Smooth muscle cell (in vitro differentiated cells): ENCODE results near the gene CLECL1. TPM values are rescaled to one million over a fixed set of nuclear protein-coding genes. Genes with fewer than 3 reads are reported as not detected.
"Not testable (repeated sequence)": the region's sequence is repeated elsewhere in the genome, so short reads cannot be mapped to it uniquely, and the experiment has no call there.

ENCODE experiments used
- DNase-seq: peaks from one replicate; lab custom pipeline; 2025; ENCODE audit not compliant: unreplicated experiment; lab: John Stamatoyannopoulos, UW
- H2AFZ ChIP-seq: fragments of 200-600 bp; sonication (generic); 2 replicates; pipeline ENCODE4 v1.6.0; 2016; ENCODE audit warnings: antibody characterized with exemption, low read depth, mild to moderate bottlenecking
- H3F3A ChIP-seq: fragments of 200-600 bp; sonication (generic); 2 replicates; pipeline ENCODE4 v1.6.0; 2017; ENCODE audit warnings: antibody characterized with exemption, low read depth
- H3K27ac ChIP-seq: fragments of 200-600 bp; sonication (generic); 2 replicates; pipeline ENCODE4 v1.5.1; 2016; ENCODE audit warnings: low read depth, mild to moderate bottlenecking
- H3K27me3 ChIP-seq: fragments of 200-600 bp; sonication (generic); 2 replicates; pipeline ENCODE4 v1.6.1; 2016; ENCODE audit warnings: low read depth, mild to moderate bottlenecking
- H3K36me3 ChIP-seq: fragments of 200-600 bp; sonication (generic); 2 replicates; pipeline ENCODE4 v1.5.1; 2016; ENCODE audit warnings: low read depth
- H3K4me1 ChIP-seq: fragments of 200-600 bp; sonication (generic); 2 replicates; pipeline ENCODE4 v1.5.1; 2016; ENCODE audit warnings: low read depth
- H3K4me2 ChIP-seq: fragments of 200-600 bp; sonication (generic); 2 replicates; pipeline ENCODE4 v1.6.0; 2016; ENCODE audit warnings: mild to moderate bottlenecking
- H3K4me3 ChIP-seq: fragments of 200-600 bp; sonication (generic); 2 replicates; pipeline ENCODE4 v1.5.1; 2016; ENCODE audit warnings: mild to moderate bottlenecking
- H3K79me2 ChIP-seq: fragments of 200-600 bp; sonication (generic); 2 replicates; pipeline ENCODE4 v1.6.0; 2016; ENCODE audit warnings: low read depth, mild to moderate bottlenecking
- H3K9ac ChIP-seq: fragments of 200-600 bp; sonication (generic); 2 replicates; pipeline ENCODE4 v1.6.0; 2016; ENCODE audit warnings: low read depth
- H3K9me3 ChIP-seq: fragments of 200-600 bp; sonication (generic); replicated peaks from 2 replicates; pipeline ENCODE4 v1.5.1; 2016; ENCODE audit warnings: low read depth
- H4K20me1 ChIP-seq: fragments of 200-600 bp; sonication (generic); 2 replicates; pipeline ENCODE4 v1.6.0; 2016; ENCODE audit warnings: low read depth
- WGBS: methylation state at CpG from one replicate; pipeline ENCODE4 v1.1.7; 2016; ENCODE audit warnings: low lambda C conversion rate; 5-methylcytosine and 5-hydroxymethylcytosine counted together
- polyA plus RNA-seq: library from polyadenylated mRNA; unstranded; fragments of >200 nt; fragmentation: Nextera tagmentation; extraction: Ambion mirVana; gene quantifications from 2 replicates; pipeline ENCODE4 v1.2.1, GENCODE V29; 2016
- total RNA-seq: library from RNA; depleted of rRNA; stranded (reverse); fragments of >200 nt; gene quantifications from 2 replicates; pipeline ENCODE4 v1.2.3, GENCODE V29; 2014
- TF ChIP-seq, protein P1 (sequence below): fragments of 200-600 bp; sonication (generic); IDR thresholded peaks from 2 replicates; pipeline ENCODE4 v1.5.1; 2017; ENCODE audit warnings: borderline replicate concordance, mild to moderate bottlenecking, antibody characterized with exemption; ENCODE audit not compliant: insufficient read depth, poor library complexity, severe bottlenecking

Gene CLECL1
- total and polyA plus RNA-seq, 2 experiments from 2014 or later, result not detected

GRCh38 chr12:9707356-9707755, 25.5 kb downstream of the CLECL1 start:
- H3K9me3 ChIP-seq, result no peaks in the 10 kb centered on the region
- TF ChIP-seq, protein P1, sequence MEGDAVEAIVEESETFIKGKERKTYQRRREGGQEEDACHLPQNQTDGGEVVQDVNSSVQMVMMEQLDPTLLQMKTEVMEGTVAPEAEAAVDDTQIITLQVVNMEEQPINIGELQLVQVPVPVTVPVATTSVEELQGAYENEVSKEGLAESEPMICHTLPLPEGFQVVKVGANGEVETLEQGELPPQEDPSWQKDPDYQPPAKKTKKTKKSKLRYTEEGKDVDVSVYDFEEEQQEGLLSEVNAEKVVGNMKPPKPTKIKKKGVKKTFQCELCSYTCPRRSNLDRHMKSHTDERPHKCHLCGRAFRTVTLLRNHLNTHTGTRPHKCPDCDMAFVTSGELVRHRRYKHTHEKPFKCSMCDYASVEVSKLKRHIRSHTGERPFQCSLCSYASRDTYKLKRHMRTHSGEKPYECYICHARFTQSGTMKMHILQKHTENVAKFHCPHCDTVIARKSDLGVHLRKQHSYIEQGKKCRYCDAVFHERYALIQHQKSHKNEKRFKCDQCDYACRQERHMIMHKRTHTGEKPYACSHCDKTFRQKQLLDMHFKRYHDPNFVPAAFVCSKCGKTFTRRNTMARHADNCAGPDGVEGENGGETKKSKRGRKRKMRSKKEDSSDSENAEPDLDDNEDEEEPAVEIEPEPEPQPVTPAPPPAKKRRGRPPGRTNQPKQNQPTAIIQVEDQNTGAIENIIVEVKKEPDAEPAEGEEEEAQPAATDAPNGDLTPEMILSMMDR, result no peak
- H4K20me1 ChIP-seq, result no peaks in the 10 kb centered on the region
- no peak overlapping the region for H3K4me3 ChIP-seq
- H3K36me3 ChIP-seq, result no peaks in the 10 kb centered on the region
- no peak overlapping the region for H2AFZ ChIP-seq
- no peaks in the 10 kb centered on the region for H3K27me3 ChIP-seq
- H3K4me1 ChIP-seq, result no peaks in the 10 kb centered on the region
- no peaks in the 10 kb centered on the region for H3F3A ChIP-seq
- no peak overlapping the region for H3K9ac ChIP-seq
- no peak overlapping the region for H3K27ac ChIP-seq
- no peak overlapping the region for H3K4me2 ChIP-seq
- no peak for DNase-seq
- H3K79me2 ChIP-seq, result no peaks in the 10 kb centered on the region

DNA sequence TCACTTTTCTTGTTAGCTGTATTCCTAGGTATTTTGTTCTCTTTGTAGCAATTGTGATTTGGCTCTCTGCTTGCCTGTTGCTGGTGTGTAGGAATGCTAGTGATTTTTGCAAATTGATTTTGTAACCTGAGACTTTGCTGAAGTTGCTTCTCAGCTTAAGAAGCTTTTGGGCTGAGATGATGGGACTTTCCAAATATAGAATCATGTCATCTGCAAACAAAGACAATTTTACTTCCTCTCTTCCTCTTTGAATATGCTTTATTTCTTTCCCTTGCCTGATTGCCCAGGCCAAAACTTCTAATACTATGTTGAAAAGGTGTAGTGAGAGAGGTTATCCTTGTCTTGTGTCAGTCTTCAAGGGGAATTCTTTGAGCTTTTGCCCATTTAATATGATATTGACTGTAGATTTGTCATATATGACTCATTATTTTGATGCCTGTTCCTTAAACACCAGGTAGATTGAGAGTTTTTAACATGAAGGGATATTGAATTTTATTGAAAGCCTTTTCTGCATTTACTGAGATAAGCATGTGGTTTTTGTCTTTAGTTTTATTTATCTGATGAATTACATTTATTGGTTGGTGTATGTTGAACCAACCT, 26.7 kb downstream of the CLECL1 start:
- no peaks in the 10 kb centered on the region for H3K4me1 ChIP-seq
- H3K36me3 ChIP-seq, result no peaks in the 10 kb centered on the region
- H3K9ac ChIP-seq, result no peak overlapping the region
- no peaks in the 10 kb centered on the region for H3K9me3 ChIP-seq
- DNase-seq, result no peak
- no peaks in the 10 kb centered on the region for H3K79me2 ChIP-seq
- no peaks in the 10 kb centered on the region for H4K20me1 ChIP-seq
- H2AFZ ChIP-seq, result no peak overlapping the region
- no peak overlapping the region for H3K4me2 ChIP-seq
- no peak overlapping the region for H3K27ac ChIP-seq
- no peak overlapping the region for H3K4me3 ChIP-seq
- no peaks in the 10 kb centered on the region for H3K27me3 ChIP-seq
- H3F3A ChIP-seq, result no peaks in the 10 kb centered on the region
- TF ChIP-seq, protein P1, result no peak

- H3K27ac ChIP-seq, H4K20me1 ChIP-seq, DNase-seq: not testable (repeated sequence)
Measured at GRCh38 chr12:9704561-9704960, 28.3 kb downstream of the CLECL1 start.

GRCh38 chr12:9702255-9702654, 30.6 kb downstream of the CLECL1 start:
- Histone ChIP-seq H3K79me2 (no peaks in the 10 kb centered on the region), H3K4me3 (no peak overlapping the region), H3K4me2 (no peak overlapping the region), H3K27ac (no peak overlapping the region), H3K27me3 (no peaks in the 10 kb centered on the region), H3K36me3 (no peaks in the 10 kb centered on the region), H3K4me1 (no peaks in the 10 kb centered on the region), H3F3A (no peaks in the 10 kb centered on the region), H2AFZ (no peak overlapping the region), H3K9me3 (no peaks in the 10 kb centered on the region), H4K20me1 (no peaks in the 10 kb centered on the region), H3K9ac (no peak overlapping the region)
- TF ChIP-seq, protein P1, result no peak
- WGBS, result 89% methylated on average over 3 of the region's 3 CpGs
- no peak for DNase-seq

More at GRCh38 chr12:9704561-9704960, 28.3 kb downstream of the CLECL1 start:
- H3K9ac ChIP-seq, H3K4me2 ChIP-seq, H3K4me3 ChIP-seq, H3K9me3 ChIP-seq, H3K79me2 ChIP-seq, H3K36me3 ChIP-seq, H3F3A ChIP-seq, H3K4me1 ChIP-seq, H2AFZ ChIP-seq, H3K27me3 ChIP-seq: not testable (repeated sequence)
- 92% methylated on average over 5 of the region's 5 CpGs for WGBS
